Esophagus squamous epithelium (tissue), 5 donors: ENCODE results near the gene DSE. TPM values are rescaled to one million over a fixed set of nuclear protein-coding genes. Genes with fewer than 3 reads are reported as not detected.

Experiments
- DNase-seq: peaks from one replicate; lab custom pipeline; 2025; lab: John Stamatoyannopoulos, UW
- H3K27ac ChIP-seq, 4 donors: fragments of 200-600 bp; sonication (generic); one replicate each; pipeline ENCODE4 v1.5.1; 2016 to 2019; ENCODE audit warnings: mild to moderate bottlenecking in 1 of 4
- H3K27me3 ChIP-seq, 4 donors: fragments of 200-600 bp; sonication (generic); 1 replicate in 3 of 4; 2 replicates in 1 of 4; pipeline versions ENCODE4 v1.5.1 to v1.6.0; 2017 to 2021; ENCODE audit warnings: antibody characterized with exemption in 1 of 4
- H3K36me3 ChIP-seq, 3 donors: fragments of 200-600 bp; sonication (generic); one replicate each; pipeline ENCODE4 v1.5.1; 2016 to 2019
- H3K4me1 ChIP-seq, 3 donors: fragments of 200-600 bp; sonication (generic); one replicate each; pipeline ENCODE4 v1.5.1; 2017 to 2019
- H3K4me3 ChIP-seq, 4 donors: fragments of 200-600 bp; sonication (generic); 1 replicate in 3 of 4; 2 replicates in 1 of 4; pipeline ENCODE4 v1.5.1; 2016 to 2019; ENCODE audit warnings: mild to moderate bottlenecking in 2 of 4, moderate library complexity in 1 of 4
- H3K9me3 ChIP-seq, 3 donors: fragments of 200-600 bp; sonication (generic); one replicate each; pipeline ENCODE4 v1.5.1; 2016 to 2019
- POLR2A ChIP-seq, 4 donors: fragments of 450-650 bp; IDR thresholded peaks; one replicate each; pipeline ENCODE4 v1.6.1; 2017; ENCODE audit warnings: antibody characterized with exemption in 4 of 4, mild to moderate bottlenecking in 4 of 4, moderate library complexity in 3 of 4
- WGBS, 2 donors: methylation state at CpG; one replicate each; pipeline ENCODE4 v1.1.5; 2018; 5-methylcytosine and 5-hydroxymethylcytosine counted together
- intact Hi-C: fragments of 100-400 bp; cut with DNase I; formaldehyde crosslinking; loops from one replicate; pipeline ENCODE4 v1.15.0; 2022
- total RNA-seq, 4 donors: library from RNA; depleted of rRNA; stranded (reverse); fragments of >200 nt; gene quantifications; one replicate each; pipeline ENCODE4 v1.1.0, GENCODE V29; 2016
- TF ChIP-seq, protein P1 (sequence below), 6 experiments: fragments of 450-650 bp in 4 of 6; fragments of 200-600 bp in 2 of 6; sonication (generic) in 2 of 6; IDR thresholded peaks; one replicate each; pipeline ENCODE4 v1.5.1; 2016 to 2019; ENCODE audit warnings: antibody characterized with exemption in 6 of 6, mild to moderate bottlenecking in 4 of 6, moderate library complexity in 4 of 6
- donor health status: DM: yes; HTN: yes; CAD: no.

Gene DSE
- total RNA-seq, 4 donors from 2014 or later, result 11.6 to 36.4 (median 33.3) TPM

DNA sequence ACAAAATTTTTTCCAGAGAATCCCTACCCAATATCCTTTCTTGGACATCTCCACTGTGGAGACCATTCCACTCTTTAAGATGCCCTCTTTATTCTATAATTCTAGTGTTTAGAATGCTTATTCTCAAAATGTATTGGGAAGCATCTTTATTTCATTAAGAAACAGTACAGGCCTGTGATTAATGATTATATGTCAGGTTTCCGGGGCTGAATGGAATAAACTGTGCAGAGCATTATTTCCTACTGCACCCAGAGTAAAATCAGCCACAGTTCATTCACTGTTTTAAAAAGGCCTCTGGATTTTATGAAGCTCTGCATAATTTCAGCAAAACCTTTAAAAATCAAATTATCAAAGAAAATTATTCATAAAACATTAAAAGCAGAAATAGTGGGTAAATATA lies 42.6 kb downstream of the DSE start:
- peaks cover 0 to 32% (median 20%) of the 10 kb centered on the region in 3 donors for H3K4me1 ChIP-seq
- peaks cover 0 to 9% (median 0%) of the 10 kb centered on the region in 3 donors for H3K36me3 ChIP-seq
- WGBS, 2 donors, result 63 to 76% methylated on average over 1 of the region's 1 CpG
- H3K27me3 ChIP-seq, result no peaks in the 10 kb centered on the region
- H3K9me3 ChIP-seq, result no peaks in the 10 kb centered on the region
- intact Hi-C loops, result no loop called here
- H3K27ac ChIP-seq, result no peak overlapping the region
- no peak overlapping the region for H3K4me3 ChIP-seq
- no peak for TF ChIP-seq POLR2A (IDR thresholded peaks at IDR 0.05)
- TF ChIP-seq, protein P1, sequence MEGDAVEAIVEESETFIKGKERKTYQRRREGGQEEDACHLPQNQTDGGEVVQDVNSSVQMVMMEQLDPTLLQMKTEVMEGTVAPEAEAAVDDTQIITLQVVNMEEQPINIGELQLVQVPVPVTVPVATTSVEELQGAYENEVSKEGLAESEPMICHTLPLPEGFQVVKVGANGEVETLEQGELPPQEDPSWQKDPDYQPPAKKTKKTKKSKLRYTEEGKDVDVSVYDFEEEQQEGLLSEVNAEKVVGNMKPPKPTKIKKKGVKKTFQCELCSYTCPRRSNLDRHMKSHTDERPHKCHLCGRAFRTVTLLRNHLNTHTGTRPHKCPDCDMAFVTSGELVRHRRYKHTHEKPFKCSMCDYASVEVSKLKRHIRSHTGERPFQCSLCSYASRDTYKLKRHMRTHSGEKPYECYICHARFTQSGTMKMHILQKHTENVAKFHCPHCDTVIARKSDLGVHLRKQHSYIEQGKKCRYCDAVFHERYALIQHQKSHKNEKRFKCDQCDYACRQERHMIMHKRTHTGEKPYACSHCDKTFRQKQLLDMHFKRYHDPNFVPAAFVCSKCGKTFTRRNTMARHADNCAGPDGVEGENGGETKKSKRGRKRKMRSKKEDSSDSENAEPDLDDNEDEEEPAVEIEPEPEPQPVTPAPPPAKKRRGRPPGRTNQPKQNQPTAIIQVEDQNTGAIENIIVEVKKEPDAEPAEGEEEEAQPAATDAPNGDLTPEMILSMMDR (IDR thresholded peaks at IDR 0.05), result no peak
- no peak for DNase-seq

DNA sequence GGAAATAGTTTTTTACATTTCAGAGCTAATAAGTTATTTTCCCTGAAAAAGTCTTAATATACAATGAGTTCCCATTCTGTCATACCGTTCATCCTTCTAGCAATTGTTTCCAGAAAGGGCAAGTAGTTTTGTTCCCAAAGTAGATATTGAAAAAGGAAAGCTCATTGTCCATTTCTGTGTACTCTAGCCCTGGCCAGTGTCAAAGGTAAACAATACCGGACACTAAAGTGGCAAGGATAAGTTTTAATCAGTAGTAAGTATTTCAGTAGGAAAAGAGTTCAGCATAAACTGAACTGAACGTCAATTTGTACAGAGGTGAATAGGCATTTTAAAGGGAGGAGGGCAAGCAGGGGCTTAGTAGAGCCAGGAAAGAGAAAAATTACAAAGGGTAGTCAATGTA lies 46.9 kb downstream of the DSE start:
- Histone ChIP-seq H3K4me3 (no peak overlapping the region), H3K36me3 (peaks cover 0 to 9% (median 0%) of the 10 kb centered on the region in 3 donors), H3K27ac (no peak overlapping the region), H3K27me3 (no peaks in the 10 kb centered on the region), H3K9me3 (no peaks in the 10 kb centered on the region), H3K4me1 (peaks cover 0 to 17% (median 7%) of the 10 kb centered on the region in 3 donors)
- WGBS, 2 donors, result 81 to 91% methylated on average over 3 of the region's 3 CpGs
- DNase-seq, result no peak
- no peak for TF ChIP-seq POLR2A (IDR thresholded peaks at IDR 0.05)
- TF ChIP-seq, protein P1 (IDR thresholded peaks at IDR 0.05), result no peak
- intact Hi-C loops, result no loop called here

DNA sequence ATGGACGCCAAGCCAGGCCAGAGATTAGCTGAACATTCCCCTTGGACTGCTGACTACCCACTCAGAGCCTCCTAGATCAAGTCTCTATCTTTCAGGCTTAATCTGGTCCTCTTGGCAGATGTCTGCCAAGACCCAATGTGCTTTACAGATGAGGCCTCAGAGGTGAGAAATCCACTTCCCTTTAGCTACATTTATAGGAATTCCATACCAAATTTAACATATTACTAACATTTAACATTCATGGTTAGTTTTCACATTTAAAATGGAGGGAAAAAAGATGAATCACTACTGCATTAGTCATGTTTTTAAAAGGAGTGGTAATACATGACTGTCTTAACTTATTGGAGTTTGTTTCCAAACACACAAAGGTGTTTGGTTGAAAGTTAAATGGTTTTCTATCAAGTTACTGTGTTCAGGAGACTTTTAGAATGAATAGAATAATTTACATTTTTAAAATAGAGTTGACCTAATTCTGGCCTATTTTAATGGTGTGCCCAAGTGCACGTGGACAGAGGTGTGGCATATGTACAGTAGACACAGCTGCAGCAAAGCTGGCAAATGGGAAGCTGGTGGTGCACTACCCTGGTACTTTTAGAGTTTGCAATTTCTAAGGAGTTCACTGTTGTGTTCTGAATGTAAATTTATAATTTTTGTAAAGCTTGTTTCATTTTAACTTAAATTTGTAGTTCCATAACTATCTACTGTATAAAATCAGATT lies 48.5 kb downstream of the DSE start:
- peaks cover 0 to 17% (median 14%) of the 10 kb centered on the region in 3 donors for H3K4me1 ChIP-seq
- WGBS, 2 donors, result 54 to 62% methylated on average over 2 of the region's 2 CpGs

DNA sequence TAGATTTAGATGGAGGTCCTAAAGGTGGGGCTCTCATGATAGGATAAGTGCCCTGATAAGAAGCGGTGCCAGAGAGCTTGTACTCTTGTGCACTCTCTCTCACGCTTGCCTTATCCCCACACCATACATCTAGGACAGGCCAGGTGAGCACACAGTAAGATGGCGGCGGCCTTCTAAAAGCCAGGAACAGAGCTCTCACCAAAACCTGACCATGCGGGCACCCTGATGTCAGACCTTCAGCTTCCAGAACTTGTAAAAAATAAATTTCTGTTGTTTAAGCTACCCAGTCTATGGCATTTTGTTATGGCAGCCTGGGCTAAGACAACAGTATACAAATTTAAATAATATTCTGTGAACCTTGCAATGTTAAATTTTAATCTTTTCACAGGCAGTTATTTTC lies 49.6 kb downstream of the DSE start:
- intact Hi-C loops, result no loop called here

More for the DNA sequence above, 48.5 kb downstream of the DSE start:
- H3K4me3 ChIP-seq, result no peak overlapping the region
- no peaks in the 10 kb centered on the region for H3K27me3 ChIP-seq
- peak overlapping the region in 2 of 4 donors; percentile 29 to 39 for H3K27ac ChIP-seq
- H3K36me3 ChIP-seq, result peaks cover 0 to 8% (median 0%) of the 10 kb centered on the region in 3 donors
- DNase-seq, result no peak
- TF ChIP-seq POLR2A (IDR thresholded peaks at IDR 0.05), result no peak
- TF ChIP-seq, protein P1 (IDR thresholded peaks at IDR 0.05), result no peak
- H3K9me3 ChIP-seq, result no peaks in the 10 kb centered on the region
- intact Hi-C loops, result no loop called here

DNA sequence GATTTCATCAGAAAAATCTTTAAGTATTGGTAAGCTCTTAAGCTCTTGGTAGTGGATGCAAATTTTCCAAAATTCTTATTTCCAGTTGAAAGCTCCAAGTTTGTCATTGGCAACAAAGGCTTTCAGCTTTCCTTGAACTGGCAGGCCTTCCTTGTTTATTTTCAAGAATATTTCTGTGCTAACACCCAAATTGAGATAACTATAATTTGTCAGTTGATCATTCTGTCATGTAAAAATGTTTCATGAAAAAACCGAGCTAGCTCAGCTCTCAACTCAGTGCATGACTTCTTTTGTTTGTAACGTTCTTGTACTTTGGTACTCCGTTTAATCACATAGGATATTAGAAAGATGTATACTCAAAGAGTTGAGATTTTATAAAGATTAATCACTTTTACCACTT lies 51.5 kb downstream of the DSE start:
- intact Hi-C loops, result no loop called here
- Histone ChIP-seq H3K27ac (no peak overlapping the region), H3K27me3 (no peaks in the 10 kb centered on the region), H3K4me1 (peaks cover 0 to 30% (median 14%) of the 10 kb centered on the region in 3 donors), H3K4me3 (no peak overlapping the region), H3K9me3 (no peaks in the 10 kb centered on the region), H3K36me3 (peaks cover 0 to 9% (median 0%) of the 10 kb centered on the region in 3 donors)
- DNase-seq, result no peak
- 58 to 61% methylated on average over 3 of the region's 3 CpGs for WGBS, 2 donors
- TF ChIP-seq POLR2A (IDR thresholded peaks at IDR 0.05), result no peak
- TF ChIP-seq, protein P1 (IDR thresholded peaks at IDR 0.05), result no peak

More for the DNA sequence above, 49.6 kb downstream of the DSE start:
- Histone ChIP-seq H3K27ac (no peak overlapping the region), H3K4me3 (no peak overlapping the region), H3K36me3 (no peaks in the 10 kb centered on the region), H3K27me3 (no peaks in the 10 kb centered on the region), H3K9me3 (no peaks in the 10 kb centered on the region), H3K4me1 (peaks cover 0 to 17% (median 14%) of the 10 kb centered on the region in 3 donors)
- no peak for DNase-seq
- no peak for TF ChIP-seq POLR2A (IDR thresholded peaks at IDR 0.05)
- WGBS, 2 donors, result 96% methylated on average over 5 of the region's 5 CpGs
